GM12872 (cell line): ENCODE results near the gene RNGTT.

Experiments
- CTCF ChIP-seq: IDR thresholded peaks from 3 replicates; pipeline ENCODE4 v1.5.1; 2011; ENCODE audit warnings: low read depth, mild to moderate bottlenecking, low read length, moderate library complexity; ENCODE audit not compliant: insufficient read depth

The RNGTT gene

GRCh38 chr6:88730611-88731011, 232.8 kb downstream of the RNGTT start:
- TF ChIP-seq CTCF: no peak

GRCh38 chr6:88728756-88729155, 234.7 kb downstream of the RNGTT start:
- TF ChIP-seq CTCF: no peak

- TF ChIP-seq CTCF: 0 out of 3 replicates have a peak, but pooled peaks have one; percentile 14
Measured at GRCh38 chr6:88725111-88725975, 238.1 kb downstream of the RNGTT start.

- no peak for TF ChIP-seq CTCF
Measured at GRCh38 chr6:88722686-88723085, 240.7 kb downstream of the RNGTT start.

GRCh38 chr6:88712243-88712936, 251.0 kb downstream of the RNGTT start:
- no peak for TF ChIP-seq CTCF

- no peak for TF ChIP-seq CTCF
Measured at GRCh38 chr6:88709819-88710246, 253.6 kb downstream of the RNGTT start.

- TF ChIP-seq CTCF: no peak
Measured at GRCh38 chr6:88708197-88708744, 255.1 kb downstream of the RNGTT start.
